Kidney (tissue), 14 donors: ENCODE measurements around the gene TPTE. TPM values are rescaled to one million over a fixed set of nuclear protein-coding genes. Genes with fewer than 3 reads are reported as not detected.
"Not testable (repeated sequence)": the region's sequence is repeated elsewhere in the genome, so short reads cannot be mapped to it uniquely, and the experiment has no call there.

Experiments
- DNase-seq, 5 donors: peaks; one replicate each; pipeline ENCODE4 v3.0.0-alpha.2; 2013 to 2020
- FAIRE-seq: peaks from 2 replicates; lab custom pipeline; 2012; peaks lifted over from hg19 to GRCh38; lab: Jason Lieb, UNC
- H3K27ac ChIP-seq, 2 donors: one replicate each; pipeline ENCODE4 v1.7.0; 2013; ENCODE audit warnings: low read depth in 2 of 2, low read length in 2 of 2, inconsistent platforms in 1 of 2
- H3K27me3 ChIP-seq: one replicate; pipeline ENCODE4 v1.7.1; 2013; ENCODE audit warnings: low read length, inconsistent platforms; ENCODE audit not compliant: control insufficient read depth, insufficient read depth
- H3K36me3 ChIP-seq, 3 donors: one replicate each; pipeline versions ENCODE4 v1.7.0 to v1.7.1; 2013; ENCODE audit warnings: low read length in 3 of 3, control low read depth in 1 of 3, inconsistent platforms in 1 of 3; ENCODE audit not compliant: insufficient read depth in 3 of 3, control insufficient read depth in 2 of 3
- H3K4me1 ChIP-seq, 3 donors: one replicate each; pipeline versions ENCODE4 v1.7.0 to v1.7.1; 2013; ENCODE audit warnings: low read length in 3 of 3, inconsistent platforms in 1 of 3, low read depth in 1 of 3; ENCODE audit not compliant: control insufficient read depth in 2 of 3, insufficient read depth in 2 of 3
- H3K4me3 ChIP-seq, 3 donors: one replicate each; pipeline versions ENCODE4 v1.7.0 to v1.8.1; 2013; ENCODE audit warnings: low read length in 3 of 3, control low read depth in 1 of 3, inconsistent platforms in 1 of 3
- H3K9ac ChIP-seq, 3 donors: one replicate each; pipeline versions ENCODE4 v1.7.0 to v1.7.1; 2013; ENCODE audit warnings: low read length in 3 of 3, control low read depth in 1 of 3, inconsistent platforms in 1 of 3
- H3K9me3 ChIP-seq, 3 donors: one replicate each; pipeline versions ENCODE4 v1.7.0 to v1.7.1; 2013; ENCODE audit warnings: low read length in 3 of 3, control low read depth in 1 of 3, inconsistent platforms in 1 of 3; ENCODE audit not compliant: control insufficient read depth in 2 of 3, insufficient read depth in 1 of 3
- CTCF ChIP-seq: IDR thresholded peaks from 3 replicates; pipeline ENCODE4 v1.5.1; 2012; ENCODE audit warnings: mild to moderate bottlenecking, moderate library complexity, borderline replicate concordance; ENCODE audit not compliant: insufficient read depth; ENCODE audit errors: extremely low read depth
- intact Hi-C: fragments of 100-400 bp; cut with DNase I; formaldehyde crosslinking; loops from one replicate; pipeline ENCODE4 v1.11.1; 2022
- polyA plus RNA-seq: library from polyadenylated mRNA; stranded (reverse); fragments of 350-450 nt; fragmentation: Illumina TruSeq; extraction: RNeasy Lipid Tissue Mini Kit (QIAGEN cat#74804); gene quantifications from one replicate; pipeline ENCODE4 v1.2.3, GENCODE V29; 2014; ENCODE audit warnings: low read depth, low replicate concordance; ENCODE audit not compliant: insufficient read depth
- total RNA-seq: library from RNA; stranded (reverse); fragmentation: NEBNext Ultra II Directional; extraction: Animal tissue kit (Norgen Biotek cat#: 25700); gene quantifications from one replicate; pipeline ENCODE4 v1.2.1, GENCODE V29; 2021
- donor health status: control.
- donor health status: control.
- donor health status: control.
- donor health status: control.
- donor health status: control.
- donor health status: DM: yes; HTN: yes; CAD: no.
- donor health status: Normal renal cell carcinoma (clear cell type).

TPTE gene
- total and polyA plus RNA-seq, 2 donors from 2014 or later, result not detected

- Histone ChIP-seq H3K9me3 (peaks cover 0 to 2% (median 2%) of the 10 kb centered on the region in 3 donors), H3K36me3 (no peaks in the 10 kb centered on the region), H3K27me3 (no peaks in the 10 kb centered on the region), H3K4me1 (no peaks in the 10 kb centered on the region), H3K27ac (no peak overlapping the region), H3K4me3 (no peak overlapping the region), H3K9ac (no peak overlapping the region)
- TF ChIP-seq CTCF, result no peak
- FAIRE-seq (no peak), DNase-seq (no peak)
- intact Hi-C loops, result no loop called here
Measured at GRCh38 chr21:10511116-10511515, 10.3 kb upstream of the TPTE start.

- H3K4me3 ChIP-seq, H3K27me3 ChIP-seq, H3K4me1 ChIP-seq, FAIRE-seq, intact Hi-C loops, H3K9ac ChIP-seq, H3K9me3 ChIP-seq, H3K27ac ChIP-seq, H3K36me3 ChIP-seq, DNase-seq: not testable (repeated sequence)
Measured at GRCh38 chr21:10516889-10517288, 4.5 kb upstream of the TPTE start.

GRCh38 chr21:10517904-10518303 lies 3.5 kb upstream of the TPTE start:
- H3K27ac ChIP-seq, DNase-seq, H3K27me3 ChIP-seq, intact Hi-C loops, H3K36me3 ChIP-seq, H3K4me3 ChIP-seq, H3K9ac ChIP-seq, H3K9me3 ChIP-seq, FAIRE-seq, H3K4me1 ChIP-seq: not testable (repeated sequence)

DNA sequence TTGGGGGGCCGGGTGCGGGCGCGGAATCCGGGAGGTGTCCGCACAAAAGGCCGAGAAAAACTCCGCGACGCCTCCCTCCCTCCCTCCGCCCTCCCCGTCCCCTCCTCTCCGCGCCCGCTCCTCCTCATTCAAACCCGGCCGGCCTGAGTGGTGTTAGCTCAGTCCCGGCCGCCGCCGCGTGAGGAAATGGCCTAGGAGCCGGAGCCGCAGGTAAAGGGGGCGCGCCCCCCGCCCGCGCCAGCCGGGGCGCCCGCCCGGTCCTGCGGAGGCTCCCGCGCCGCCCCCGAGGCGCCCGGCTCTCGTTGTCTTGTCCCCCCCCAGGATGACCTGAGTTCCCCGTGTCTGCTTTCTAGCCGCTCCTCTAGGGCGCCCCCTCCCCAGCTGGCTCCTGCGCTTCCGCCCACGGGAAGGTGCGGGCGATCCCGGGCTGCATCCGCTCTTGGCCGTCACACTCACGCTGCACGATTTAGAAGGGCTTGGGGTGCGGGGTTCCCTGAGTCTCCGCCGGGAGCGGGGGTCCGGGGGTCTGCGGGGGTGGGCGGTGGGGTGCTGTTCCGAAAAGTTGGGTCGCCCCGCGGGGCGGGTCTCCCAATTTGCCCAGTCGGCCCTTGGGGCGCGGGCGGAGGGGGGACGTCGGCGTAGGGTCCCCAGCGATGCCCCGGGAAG lies 585 bp downstream of the TPTE start:
- H3K9ac ChIP-seq, H3K4me3 ChIP-seq, DNase-seq, FAIRE-seq, H3K36me3 ChIP-seq, H3K27me3 ChIP-seq, H3K4me1 ChIP-seq, intact Hi-C loops, H3K9me3 ChIP-seq, H3K27ac ChIP-seq: not testable (repeated sequence)

GRCh38 chr21:10539956-10540355 lies 18.6 kb downstream of the TPTE start:
- Histone ChIP-seq H3K27ac (no peak overlapping the region), H3K4me1 (no peaks in the 10 kb centered on the region), H3K9me3 (peaks cover 0 to 6% (median 0%) of the 10 kb centered on the region in 3 donors), H3K36me3 (no peaks in the 10 kb centered on the region), H3K4me3 (no peak overlapping the region), H3K27me3 (no peaks in the 10 kb centered on the region), H3K9ac (no peak overlapping the region)
- no peak for FAIRE-seq
- DNase-seq, result no peak
- no peak for TF ChIP-seq CTCF
- intact Hi-C loops, result no loop called here

- H3K9me3 ChIP-seq, DNase-seq, H3K27me3 ChIP-seq, H3K36me3 ChIP-seq, H3K4me1 ChIP-seq, H3K9ac ChIP-seq, H3K4me3 ChIP-seq, FAIRE-seq, H3K27ac ChIP-seq, intact Hi-C loops: not testable (repeated sequence)
Measured at GRCh38 chr21:10544376-10544775, 23.0 kb downstream of the TPTE start.

DNA sequence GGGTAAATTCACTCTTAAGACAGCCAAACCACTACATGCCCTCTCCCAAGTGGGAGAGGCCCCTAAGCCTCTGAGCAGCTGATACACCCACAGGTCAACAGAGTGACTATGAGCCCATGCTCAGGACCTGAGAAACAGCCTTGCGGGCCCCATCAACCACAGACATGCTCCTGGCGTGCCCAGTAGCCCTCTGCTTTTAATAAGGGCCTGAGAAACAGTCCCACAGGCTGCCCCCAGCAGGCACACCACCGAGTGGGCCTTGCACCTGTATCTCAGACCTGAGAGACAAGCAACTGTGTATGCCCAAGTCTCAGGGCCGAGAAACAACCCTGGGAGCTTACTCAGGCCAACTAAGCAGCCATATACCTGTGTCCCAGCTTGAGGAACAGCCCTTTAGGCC lies 26.5 kb downstream of the TPTE start:
- H3K36me3 ChIP-seq, H3K9me3 ChIP-seq, H3K4me1 ChIP-seq, H3K27me3 ChIP-seq, FAIRE-seq, H3K9ac ChIP-seq, DNase-seq, intact Hi-C loops, H3K27ac ChIP-seq, H3K4me3 ChIP-seq: not testable (repeated sequence)
